H1 (cell line): Measurements from ENCODE around the gene ACHE. TPM values are rescaled to one million over a fixed set of nuclear protein-coding genes. Genes with fewer than 3 reads are reported as not detected.

Experiments used
- CTCF ChIP-seq, 3 experiments: IDR thresholded peaks; 1 replicate in 2 of 3; 2 replicates in 1 of 3; pipeline versions ENCODE4 v1.5.1 to v1.6.1; 2011; ENCODE audit warnings: low read length in 3 of 3, mild to moderate bottlenecking in 3 of 3, inconsistent platforms in 2 of 3, low read depth in 1 of 3, moderate library complexity in 1 of 3; ENCODE audit not compliant: insufficient read depth in 1 of 3; ENCODE audit errors: control extremely low read depth in 1 of 3
- EZH2 ChIP-seq: fragments of 200-600 bp; sonication (generic); IDR thresholded peaks from 2 replicates; pipeline ENCODE4 v1.7.1; 2012; ENCODE audit warnings: low read depth, mild to moderate bottlenecking, moderate library complexity, low read length, inconsistent platforms; ENCODE audit not compliant: severe bottlenecking
- HDAC6 ChIP-seq: IDR thresholded peaks from one replicate; pipeline ENCODE4 v1.7.1; 2012; ENCODE audit warnings: low read depth, mild to moderate bottlenecking, inconsistent platforms, low read length, moderate library complexity
- MAX ChIP-seq: IDR thresholded peaks from 2 replicates; pipeline ENCODE4 v1.6.1; 2012; ENCODE audit warnings: inconsistent platforms
- RFX5 ChIP-seq: IDR thresholded peaks from 2 replicates; pipeline ENCODE4 v1.6.1; 2011; ENCODE audit warnings: low read depth, low read length, improper control_type of control experiment, borderline replicate concordance
- SP1 ChIP-seq: IDR thresholded peaks from 2 replicates; pipeline ENCODE4 v1.6.1; 2011; ENCODE audit warnings: low read depth, low read length
- ZNF274 ChIP-seq: IDR thresholded peaks from 2 replicates; pipeline ENCODE4 v1.7.0; 2012; ENCODE audit warnings: low read length, borderline replicate concordance; ENCODE audit errors: extremely low read depth
- polyA plus RNA-seq, 7 experiments: library from polyadenylated mRNA; depleted of rRNA in 3 of 7; stranded (reverse) in 5 of 7; unstranded in 2 of 7; fragments of >200 nt in 5 of 7; fragments of 200-250 nt in 2 of 7; gene quantifications; 1 replicate in 5 of 7; 2 replicates in 1 of 7; 4 replicates in 1 of 7; pipeline versions ENCODE4 v1.2.1 to v1.2.3, GENCODE V29; 2011 to 2013; ENCODE audit warnings: missing spikeins in 2 of 7, mixed read lengths in 2 of 7
- total RNA-seq: library from RNA; stranded (reverse); fragmentation: NEBNext Ultra II Directional; extraction: Animal tissue kit (Norgen Biotek cat#: 25700); gene quantifications from 2 replicates; pipeline ENCODE4 v1.2.1, GENCODE V29; 2021

ACHE gene
- total and polyA plus RNA-seq, 2 of the 8 experiments (the other 6 are each of a cell fraction or from before 2014, with no cell fraction given), result 1.4 to 4.3 TPM

- TF ChIP-seq CTCF (IDR thresholded peaks at IDR 0.05; ENCODE audit: control extremely low read depth in 1 of 3, insufficient read depth in 1 of 3, low read depth in 1 of 3, low read length in 3 of 3) (no peak), MAX (no peak), HDAC6 (no peak), RFX5 (no peak), SP1 (no peak), ZNF274 (no peak), EZH2 (no peak)
- TF ChIP-seq, all 59 proteins: peak for 0
These were observed 4.0 kb downstream of the ACHE start (continued) for GRCh38 chr7:100891568-100892247.
